Thyroid gland (tissue), 4 donors: ENCODE results near the gene MEMO1.

Experiments
- CTCF ChIP-seq, 6 experiments: fragments of 200-600 bp in 3 of 6; fragments of 450-650 bp in 3 of 6; sonication (generic) in 3 of 6; IDR thresholded peaks; one replicate each; pipeline ENCODE4 v1.5.1; 2016 to 2019; ENCODE audit warnings: antibody characterized with exemption in 6 of 6, mild to moderate bottlenecking in 2 of 6, inconsistent platforms in 1 of 6, moderate library complexity in 1 of 6
- POLR2A ChIP-seq, 2 donors: fragments of 450-650 bp; IDR thresholded peaks; one replicate each; pipeline ENCODE4 v1.6.1; 2017; ENCODE audit warnings: antibody characterized with exemption in 2 of 2, mild to moderate bottlenecking in 2 of 2, moderate library complexity in 1 of 2

DNA sequence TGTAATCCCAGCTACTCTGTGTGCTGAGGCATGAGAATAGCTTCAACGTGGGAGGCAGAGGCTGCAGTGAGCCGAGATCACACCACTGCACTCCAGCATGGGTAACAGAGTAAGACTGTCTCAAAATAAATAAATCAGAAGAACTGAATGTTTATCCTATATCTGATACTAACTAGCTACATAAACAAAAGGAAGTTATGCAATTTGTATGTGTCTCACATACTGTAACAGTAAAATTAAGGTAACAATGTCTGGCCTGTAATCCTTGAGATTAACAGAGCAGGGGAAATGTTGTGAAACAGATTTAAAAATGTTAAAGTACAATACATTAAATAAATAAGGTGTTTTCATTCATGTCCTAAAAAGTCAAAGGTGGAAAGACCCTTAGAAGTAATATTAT lies 150.8 kb downstream of the MEMO1 start:
- no peak for TF ChIP-seq POLR2A (IDR thresholded peaks at IDR 0.05)
- no peak for TF ChIP-seq CTCF (IDR thresholded peaks at IDR 0.05)
